ENCODE measurements around the gene HSPA6.

Gene HSPA6

GRCh38 chr1:161502181-161502580 is 22.2 kb upstream of the HSPA6 start:
- H4K20me1 ChIP-seq (ENCODE audit: insufficient read depth, low read length) = no peaks in the 10 kb centered on the region
- ATAC-seq (ENCODE audit: insufficient read depth, low read depth) (no peak), DNase-seq (no peak)
- TF ChIP-seq CTCF (IDR thresholded peaks at IDR 0.05; ENCODE audit: borderline replicate concordance, extremely low read depth, low read length, poor library complexity, severe bottlenecking) (no peak), EZH2 (IDR thresholded peaks at IDR 0.05; ENCODE audit: borderline replicate concordance, low read depth, low read length, severe bottlenecking) (no peak)
- peaks cover 21% of the 10 kb centered on the region for H3K27me3 ChIP-seq (ENCODE audit: insufficient read depth, low read length, poor library complexity)
- no peaks in the 10 kb centered on the region for H3K9me3 ChIP-seq (ENCODE audit: insufficient read depth, low read length, severe bottlenecking)
- no peaks in the 10 kb centered on the region for H3K36me3 ChIP-seq (ENCODE audit: insufficient read depth, low read length)
- H3K4me1 ChIP-seq (ENCODE audit: insufficient read depth, low read length) = no peaks in the 10 kb centered on the region
- no peaks in the 10 kb centered on the region for H3K79me2 ChIP-seq (ENCODE audit: insufficient read depth, low read length)
- no peak overlapping the region for H3K4me3 ChIP-seq (ENCODE audit: low read depth in 1 of 2, low read length in 2 of 2)
- no peak overlapping the region for H3K9ac ChIP-seq (ENCODE audit: low read depth, low read length)
- H3K4me2 ChIP-seq (ENCODE audit: insufficient read depth, low read length) = no peak overlapping the region
- no peak overlapping the region for H2AFZ ChIP-seq (ENCODE audit: low read depth, low read length)
- H3K27ac ChIP-seq (ENCODE audit: low read length) = no peak overlapping the region

- Histone ChIP-seq H3K4me1 (ENCODE audit: insufficient read depth, low read length) (no peaks in the 10 kb centered on the region), H2AFZ (ENCODE audit: low read depth, low read length) (no peak overlapping the region), H3K27ac (ENCODE audit: low read length) (no peak overlapping the region), H4K20me1 (ENCODE audit: insufficient read depth, low read length) (no peaks in the 10 kb centered on the region), H3K4me2 (ENCODE audit: insufficient read depth, low read length) (no peak overlapping the region), H3K27me3 (ENCODE audit: insufficient read depth, low read length, poor library complexity) (peaks cover 21% of the 10 kb centered on the region), H3K79me2 (ENCODE audit: insufficient read depth, low read length) (no peaks in the 10 kb centered on the region), H3K4me3 (ENCODE audit: low read depth in 1 of 2, low read length in 2 of 2) (no peak overlapping the region), H3K9me3 (ENCODE audit: insufficient read depth, low read length, severe bottlenecking) (no peaks in the 10 kb centered on the region), H3K9ac (ENCODE audit: low read depth, low read length) (no peak overlapping the region), H3K36me3 (ENCODE audit: insufficient read depth, low read length) (no peaks in the 10 kb centered on the region)
- ATAC-seq (ENCODE audit: insufficient read depth, low read depth) (no peak), DNase-seq (no peak)
- TF ChIP-seq EZH2 (IDR thresholded peaks at IDR 0.05; ENCODE audit: borderline replicate concordance, low read depth, low read length, severe bottlenecking) (no peak), CTCF (IDR thresholded peaks at IDR 0.05; ENCODE audit: borderline replicate concordance, extremely low read depth, low read length, poor library complexity, severe bottlenecking) (no peak)
Measured at GRCh38 chr1:161502641-161503393, 21.5 kb upstream of the HSPA6 start.

- Histone ChIP-seq H2AFZ (ENCODE audit: low read depth, low read length) (no peak overlapping the region), H3K27me3 (ENCODE audit: insufficient read depth, low read length, poor library complexity) (peaks cover 21% of the 10 kb centered on the region), H3K79me2 (ENCODE audit: insufficient read depth, low read length) (no peaks in the 10 kb centered on the region), H3K9ac (ENCODE audit: low read depth, low read length) (no peak overlapping the region), H3K9me3 (ENCODE audit: insufficient read depth, low read length, severe bottlenecking) (no peaks in the 10 kb centered on the region), H3K4me2 (ENCODE audit: insufficient read depth, low read length) (no peak overlapping the region), H3K27ac (ENCODE audit: low read length) (no peak overlapping the region), H3K4me1 (ENCODE audit: insufficient read depth, low read length) (no peaks in the 10 kb centered on the region), H4K20me1 (ENCODE audit: insufficient read depth, low read length) (no peaks in the 10 kb centered on the region), H3K4me3 (ENCODE audit: low read depth in 1 of 2, low read length in 2 of 2) (no peak overlapping the region), H3K36me3 (ENCODE audit: insufficient read depth, low read length) (no peaks in the 10 kb centered on the region)
- TF ChIP-seq EZH2 (IDR thresholded peaks at IDR 0.05; ENCODE audit: borderline replicate concordance, low read depth, low read length, severe bottlenecking) (no peak), CTCF (IDR thresholded peaks at IDR 0.05; ENCODE audit: borderline replicate concordance, extremely low read depth, low read length, poor library complexity, severe bottlenecking) (no peak)
- ATAC-seq (ENCODE audit: insufficient read depth, low read depth) (no peak), DNase-seq (no peak)
Measured at GRCh38 chr1:161503394-161503748, 21.0 kb upstream of the HSPA6 start.

Measured in DND-41 (cell line).